Endodermal cell (in vitro differentiated cells): ENCODE data around the gene SUSD1. TPM values are rescaled to one million over a fixed set of nuclear protein-coding genes. Genes with fewer than 3 reads are reported as not detected.

Source experiments
- DNase-seq: peaks from one replicate; pipeline ENCODE4 v3.0.0-alpha.2; 2017
- H3K27ac ChIP-seq: 2 replicates; pipeline ENCODE4 v1.5.1; 2013; ENCODE audit warnings: mild to moderate bottlenecking, low read depth, low read length, moderate library complexity
- H3K27me3 ChIP-seq: 2 replicates; pipeline ENCODE4 v1.6.1; 2013; ENCODE audit warnings: mild to moderate bottlenecking, low read length, moderate library complexity; ENCODE audit not compliant: insufficient read depth, control insufficient read depth, poor library complexity, severe bottlenecking
- H3K36me3 ChIP-seq: 2 replicates; pipeline ENCODE4 v1.7.0; 2013; ENCODE audit warnings: mild to moderate bottlenecking, low read length, moderate library complexity; ENCODE audit not compliant: control insufficient read depth, insufficient read depth
- H3K4me1 ChIP-seq: one replicate; pipeline ENCODE4 v1.7.0; 2013; ENCODE audit warnings: low read length; ENCODE audit not compliant: control insufficient read depth, insufficient read depth
- H3K4me3 ChIP-seq: 2 replicates; pipeline ENCODE4 v1.5.1; 2013; ENCODE audit warnings: mild to moderate bottlenecking, low read length, moderate library complexity
- H3K9ac ChIP-seq: 2 replicates; pipeline ENCODE4 v1.6.1; 2013; ENCODE audit warnings: mild to moderate bottlenecking, low read length, moderate library complexity; ENCODE audit not compliant: poor library complexity, severe bottlenecking; ENCODE audit errors: extremely low read depth
- H3K9me3 ChIP-seq: 2 replicates; pipeline ENCODE4 v1.6.1; 2013; ENCODE audit warnings: mild to moderate bottlenecking, low read length, moderate library complexity; ENCODE audit not compliant: control insufficient read depth
- H3K27ac Mint-ChIP-seq: 2 replicates; pipeline ENCODE4 v1.8.0; 2020; ENCODE audit warnings: mixed read lengths
- H3K27me3 Mint-ChIP-seq: 2 replicates; pipeline ENCODE4 v1.8.0; 2021; ENCODE audit warnings: mild to moderate bottlenecking, mixed read lengths; ENCODE audit not compliant: insufficient read depth
- H3K36me3 Mint-ChIP-seq: 2 replicates; pipeline ENCODE4 v1.8.0; 2020; ENCODE audit warnings: low read depth, mixed read lengths
- H3K4me1 Mint-ChIP-seq: 2 replicates; pipeline ENCODE4 v1.8.0; 2020; ENCODE audit warnings: mixed read lengths
- H3K4me3 Mint-ChIP-seq: 2 replicates; pipeline ENCODE4 v1.8.0; 2020; ENCODE audit warnings: mild to moderate bottlenecking, moderate library complexity, mixed read lengths
- H3K9me3 Mint-ChIP-seq: 2 replicates; pipeline ENCODE4 v1.8.0; 2020; ENCODE audit warnings: mild to moderate bottlenecking, mixed read lengths
- WGBS, 2 experiments: methylation state at CpG; one replicate each; pipeline versions ENCODE4 v1.1.5 to v1.1.7; 2013; ENCODE audit warnings: missing lambda C conversion rate in 2 of 2, mixed read lengths in 1 of 2; ENCODE audit not compliant: insufficient coverage in 1 of 2, insufficient read length in 1 of 2; 5-methylcytosine and 5-hydroxymethylcytosine counted together
- total RNA-seq, 2 donors: library from RNA; stranded (reverse); fragmentation: NEBNext Ultra II Directional in 1 of 2; extraction: Animal tissue kit (Norgen Biotek cat#: 25700) in 1 of 2; gene quantifications; 2 replicates in 1 of 2; 3 replicates in 1 of 2; pipeline ENCODE4 v1.2.1, GENCODE V29; 2021
- TF ChIP-seq, protein P1 (sequence below): fragments of 200-600 bp; sonication (generic); conservative IDR thresholded peaks from 2 replicates; pipeline ENCODE4 v1.5.0; 2021; ENCODE audit warnings: antibody characterized with exemption, mild to moderate bottlenecking

Gene SUSD1
- total RNA-seq, 2 donors from 2014 or later = 7.7 to 10.4 TPM

DNA sequence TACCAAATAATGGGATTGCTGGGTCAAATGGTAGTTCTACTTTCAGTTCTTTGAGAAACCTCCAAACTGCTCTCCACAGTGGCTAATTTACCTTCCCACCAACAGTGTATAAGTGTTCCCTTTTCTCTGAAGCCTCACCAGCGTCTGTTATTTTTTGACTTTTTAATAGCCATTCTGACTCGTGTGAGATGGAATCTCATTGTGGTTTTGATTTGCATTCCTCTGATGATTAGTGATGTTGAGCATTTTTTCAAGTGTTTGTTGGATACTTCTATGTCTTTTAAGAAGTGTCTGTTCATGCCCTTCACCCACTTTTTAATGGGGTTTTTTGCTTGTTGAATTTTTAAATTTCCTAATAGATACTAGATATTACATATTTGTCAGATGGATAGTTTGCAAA is 28.4 kb upstream of the SUSD1 start:
- TF ChIP-seq, protein P1, sequence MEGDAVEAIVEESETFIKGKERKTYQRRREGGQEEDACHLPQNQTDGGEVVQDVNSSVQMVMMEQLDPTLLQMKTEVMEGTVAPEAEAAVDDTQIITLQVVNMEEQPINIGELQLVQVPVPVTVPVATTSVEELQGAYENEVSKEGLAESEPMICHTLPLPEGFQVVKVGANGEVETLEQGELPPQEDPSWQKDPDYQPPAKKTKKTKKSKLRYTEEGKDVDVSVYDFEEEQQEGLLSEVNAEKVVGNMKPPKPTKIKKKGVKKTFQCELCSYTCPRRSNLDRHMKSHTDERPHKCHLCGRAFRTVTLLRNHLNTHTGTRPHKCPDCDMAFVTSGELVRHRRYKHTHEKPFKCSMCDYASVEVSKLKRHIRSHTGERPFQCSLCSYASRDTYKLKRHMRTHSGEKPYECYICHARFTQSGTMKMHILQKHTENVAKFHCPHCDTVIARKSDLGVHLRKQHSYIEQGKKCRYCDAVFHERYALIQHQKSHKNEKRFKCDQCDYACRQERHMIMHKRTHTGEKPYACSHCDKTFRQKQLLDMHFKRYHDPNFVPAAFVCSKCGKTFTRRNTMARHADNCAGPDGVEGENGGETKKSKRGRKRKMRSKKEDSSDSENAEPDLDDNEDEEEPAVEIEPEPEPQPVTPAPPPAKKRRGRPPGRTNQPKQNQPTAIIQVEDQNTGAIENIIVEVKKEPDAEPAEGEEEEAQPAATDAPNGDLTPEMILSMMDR = no peak
- Mint-ChIP-seq H3K4me1 (no peaks in the 10 kb centered on the region), H3K9me3 (peaks cover 16% of the 10 kb centered on the region)

DNA sequence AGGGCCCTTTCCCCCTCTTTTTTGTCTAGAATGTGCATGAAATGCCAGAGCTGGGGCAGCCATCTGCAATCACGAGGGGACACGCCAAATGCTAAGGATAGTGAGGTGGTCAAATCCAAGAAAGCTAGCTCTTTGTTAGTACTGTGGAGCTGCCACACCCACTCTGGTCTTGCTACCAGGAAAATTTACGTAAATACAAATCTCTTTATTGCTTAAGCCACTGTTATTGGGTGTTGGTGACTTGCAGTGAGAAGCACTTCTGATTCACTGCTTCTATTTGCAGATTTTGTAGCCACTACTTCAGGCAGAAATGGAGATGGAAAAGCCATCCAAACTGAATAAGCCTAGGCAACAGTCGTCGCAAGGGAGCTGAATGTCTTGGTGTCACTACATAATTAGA is 25.6 kb upstream of the SUSD1 start:
- DNase-seq = no peak
- Mint-ChIP-seq H3K36me3 (peaks cover 15% of the 10 kb centered on the region), H3K27ac (no peak overlapping the region), H3K4me3 (no peak overlapping the region), H3K9me3 (peaks cover 5% of the 10 kb centered on the region), H3K4me1 (no peaks in the 10 kb centered on the region), H3K27me3 (no peaks in the 10 kb centered on the region)
- no peak overlapping the region for H3K4me3 ChIP-seq
- TF ChIP-seq, protein P1 = no peak
- H3K27me3 ChIP-seq = no peaks in the 10 kb centered on the region
- no peaks in the 10 kb centered on the region for H3K36me3 ChIP-seq
- H3K9ac ChIP-seq = no peak overlapping the region
- WGBS, 2 experiments = 89 to 96% methylated on average over 4 to 5 of the region's 5 CpGs
- H3K27ac ChIP-seq = no peak overlapping the region
- no peaks in the 10 kb centered on the region for H3K9me3 ChIP-seq
- no peaks in the 10 kb centered on the region for H3K4me1 ChIP-seq

More for the DNA sequence above, 28.4 kb upstream of the SUSD1 start:
- Histone ChIP-seq H3K9ac (no peak overlapping the region), H3K9me3 (peaks cover 16% of the 10 kb centered on the region), H3K27ac (no peak overlapping the region), H3K36me3 (peaks cover 20% of the 10 kb centered on the region), H3K4me1 (no peaks in the 10 kb centered on the region), H3K4me3 (no peak overlapping the region), H3K27me3 (no peaks in the 10 kb centered on the region)
- no peaks in the 10 kb centered on the region for H3K27me3 Mint-ChIP-seq
- no peak overlapping the region for H3K27ac Mint-ChIP-seq
- no peak overlapping the region for H3K4me3 Mint-ChIP-seq
- H3K36me3 Mint-ChIP-seq = peaks cover 36% of the 10 kb centered on the region
- DNase-seq = no peak
- 85% methylated on average over 2 of the region's 2 CpGs; no CpG with 5 or more reads in 1 of the 2 experiments for WGBS, 2 experiments

DNA sequence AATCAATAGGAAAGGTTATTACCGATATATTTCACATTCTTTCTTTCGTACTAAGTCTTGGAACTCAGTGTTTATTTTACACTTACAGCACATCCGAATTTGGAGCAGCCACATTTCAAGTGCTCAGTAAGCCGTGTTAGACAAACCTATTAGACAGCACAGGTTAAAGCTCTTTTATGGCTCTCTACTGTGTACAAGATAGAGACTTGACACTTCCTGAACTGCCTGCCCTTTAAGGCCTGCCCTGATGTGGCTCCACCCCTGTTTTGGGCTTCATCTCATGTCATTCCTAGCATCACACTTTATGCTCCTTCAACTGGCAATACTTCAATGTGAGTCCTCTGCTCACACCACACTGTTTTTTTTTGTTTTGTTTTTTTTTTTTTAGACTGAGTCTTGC is 23.5 kb upstream of the SUSD1 start:
- H3K4me3 Mint-ChIP-seq = no peak overlapping the region
- H3K27ac Mint-ChIP-seq = no peak overlapping the region
- Histone ChIP-seq H3K27ac (no peak overlapping the region), H3K9me3 (no peaks in the 10 kb centered on the region), H3K27me3 (no peaks in the 10 kb centered on the region), H3K4me3 (no peak overlapping the region), H3K9ac (no peak overlapping the region), H3K4me1 (no peaks in the 10 kb centered on the region), H3K36me3 (no peaks in the 10 kb centered on the region)
- peaks cover 6% of the 10 kb centered on the region for H3K36me3 Mint-ChIP-seq
- peaks cover 5% of the 10 kb centered on the region for H3K4me1 Mint-ChIP-seq
- TF ChIP-seq, protein P1 = no peak
- H3K9me3 Mint-ChIP-seq = peaks cover 5% of the 10 kb centered on the region
- no peak for DNase-seq
- H3K27me3 Mint-ChIP-seq = no peaks in the 10 kb centered on the region
- 93 to 97% methylated on average over 3 of the region's 4 CpGs for WGBS, 2 experiments
